ENCODE measurements around the gene ARMC7.

The ARMC7 gene

DNA sequence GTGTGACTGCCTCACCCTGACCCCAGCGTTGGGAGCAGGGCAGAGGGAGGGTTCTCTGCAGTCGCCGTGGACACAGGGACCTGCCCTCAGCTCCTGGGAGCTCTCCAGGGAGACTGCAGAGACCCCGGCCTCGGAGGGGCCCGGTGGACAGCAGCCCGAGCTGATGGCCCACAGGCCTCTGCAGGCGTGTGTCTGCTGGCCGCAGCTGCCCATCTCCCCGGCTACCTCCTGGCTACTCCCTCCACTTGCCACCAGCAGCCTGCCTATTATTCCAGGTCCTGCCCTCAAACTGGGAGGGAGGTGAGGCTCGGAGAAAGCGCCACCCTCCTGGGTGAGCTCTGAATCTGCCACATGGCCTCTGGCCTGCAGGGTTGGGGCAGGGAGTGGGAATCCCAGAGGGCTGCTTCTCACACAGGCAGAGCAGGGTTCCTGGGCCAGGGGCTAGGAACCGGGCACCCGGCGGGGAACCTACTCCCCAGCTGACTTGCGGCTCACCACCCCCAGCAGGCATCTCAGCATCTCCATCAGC lies 14.8 kb upstream of the ARMC7 start:
- DNase-seq (ENCODE audit: low read depth): no peak
- H3K4me3 ChIP-seq (ENCODE audit: low read length): no peak overlapping the region
- TF ChIP-seq, protein P1, sequence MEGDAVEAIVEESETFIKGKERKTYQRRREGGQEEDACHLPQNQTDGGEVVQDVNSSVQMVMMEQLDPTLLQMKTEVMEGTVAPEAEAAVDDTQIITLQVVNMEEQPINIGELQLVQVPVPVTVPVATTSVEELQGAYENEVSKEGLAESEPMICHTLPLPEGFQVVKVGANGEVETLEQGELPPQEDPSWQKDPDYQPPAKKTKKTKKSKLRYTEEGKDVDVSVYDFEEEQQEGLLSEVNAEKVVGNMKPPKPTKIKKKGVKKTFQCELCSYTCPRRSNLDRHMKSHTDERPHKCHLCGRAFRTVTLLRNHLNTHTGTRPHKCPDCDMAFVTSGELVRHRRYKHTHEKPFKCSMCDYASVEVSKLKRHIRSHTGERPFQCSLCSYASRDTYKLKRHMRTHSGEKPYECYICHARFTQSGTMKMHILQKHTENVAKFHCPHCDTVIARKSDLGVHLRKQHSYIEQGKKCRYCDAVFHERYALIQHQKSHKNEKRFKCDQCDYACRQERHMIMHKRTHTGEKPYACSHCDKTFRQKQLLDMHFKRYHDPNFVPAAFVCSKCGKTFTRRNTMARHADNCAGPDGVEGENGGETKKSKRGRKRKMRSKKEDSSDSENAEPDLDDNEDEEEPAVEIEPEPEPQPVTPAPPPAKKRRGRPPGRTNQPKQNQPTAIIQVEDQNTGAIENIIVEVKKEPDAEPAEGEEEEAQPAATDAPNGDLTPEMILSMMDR (conservative IDR thresholded peaks at IDR 0.05; ENCODE audit: low read length): no peak

DNA sequence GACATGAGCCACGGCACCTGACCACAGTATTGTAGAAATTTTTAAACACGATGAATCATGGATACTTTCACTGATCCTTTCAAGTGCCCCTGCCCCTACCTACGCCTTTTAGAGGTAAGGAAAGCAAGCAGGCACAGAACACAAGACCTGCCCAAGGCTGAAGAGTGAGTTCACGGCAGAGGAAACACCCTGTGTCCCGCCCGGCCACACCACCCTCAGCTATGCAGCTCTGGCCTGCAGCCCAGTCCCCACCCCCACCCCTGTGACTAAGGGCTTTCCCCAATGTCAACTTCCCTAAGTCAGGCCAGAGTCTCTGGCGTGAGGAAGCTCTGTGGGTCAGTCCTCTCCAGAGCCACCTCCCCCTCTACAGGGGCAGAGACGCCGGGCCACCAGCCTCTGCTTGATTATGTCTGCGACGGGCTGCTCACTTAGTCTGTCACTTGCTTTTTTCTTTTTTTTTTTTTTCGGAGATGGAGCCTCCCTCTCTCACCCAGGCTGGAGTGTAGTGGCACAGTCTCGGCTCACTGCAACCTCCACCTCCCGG lies 13.6 kb upstream of the ARMC7 start:
- H3K4me3 ChIP-seq (ENCODE audit: low read length): no peak overlapping the region
- TF ChIP-seq, protein P1 (conservative IDR thresholded peaks at IDR 0.05; ENCODE audit: low read length): no peak
- DNase-seq (ENCODE audit: low read depth): peak; percentile 72

DNA sequence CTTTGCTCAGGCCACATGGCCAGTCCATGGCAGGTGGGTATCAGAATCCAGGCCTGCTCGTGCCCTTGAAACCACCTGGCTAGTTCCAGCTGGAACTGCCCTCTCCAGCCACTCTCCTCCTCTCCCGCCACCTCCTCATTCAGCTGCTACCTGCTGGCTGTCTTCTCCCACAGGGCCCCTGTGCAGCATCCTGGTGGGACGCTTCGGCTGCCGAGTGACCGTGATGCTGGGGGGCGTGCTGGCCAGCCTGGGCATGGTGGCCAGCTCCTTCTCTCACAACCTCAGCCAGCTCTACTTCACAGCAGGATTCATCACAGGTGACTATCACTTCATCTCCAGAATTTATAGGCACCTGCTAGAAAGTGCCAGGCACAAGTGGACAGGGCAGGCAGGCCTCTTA lies 11.9 kb upstream of the ARMC7 start:
- no peak overlapping the region for H3K4me3 ChIP-seq (ENCODE audit: low read length)
- DNase-seq (ENCODE audit: low read depth): no peak
- TF ChIP-seq, protein P1 (conservative IDR thresholded peaks at IDR 0.05; ENCODE audit: low read length): no peak

DNA sequence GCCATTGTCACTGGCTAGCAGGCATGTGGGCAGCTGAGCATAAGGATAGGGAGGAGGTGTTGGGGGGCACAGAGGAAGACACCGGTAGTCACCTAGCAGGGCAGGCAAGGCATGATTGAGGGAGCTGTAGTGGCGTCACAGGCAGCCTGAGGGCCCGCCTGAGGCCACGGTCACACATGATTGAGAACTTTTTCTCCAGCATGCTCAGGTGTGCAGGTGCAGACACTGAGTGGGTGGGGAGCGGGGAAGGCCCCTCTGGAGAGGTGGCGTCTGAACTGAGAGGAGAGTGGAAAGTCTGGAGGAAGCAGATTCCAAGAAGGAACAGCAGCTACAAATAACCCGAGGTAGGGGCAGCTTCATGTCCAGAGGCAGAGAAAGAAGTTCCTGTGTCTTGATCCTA lies 10.9 kb upstream of the ARMC7 start:
- TF ChIP-seq, protein P1 (conservative IDR thresholded peaks at IDR 0.05; ENCODE audit: low read length): no peak
- no peak for DNase-seq (ENCODE audit: low read depth)
- no peak overlapping the region for H3K4me3 ChIP-seq (ENCODE audit: low read length)

DNA sequence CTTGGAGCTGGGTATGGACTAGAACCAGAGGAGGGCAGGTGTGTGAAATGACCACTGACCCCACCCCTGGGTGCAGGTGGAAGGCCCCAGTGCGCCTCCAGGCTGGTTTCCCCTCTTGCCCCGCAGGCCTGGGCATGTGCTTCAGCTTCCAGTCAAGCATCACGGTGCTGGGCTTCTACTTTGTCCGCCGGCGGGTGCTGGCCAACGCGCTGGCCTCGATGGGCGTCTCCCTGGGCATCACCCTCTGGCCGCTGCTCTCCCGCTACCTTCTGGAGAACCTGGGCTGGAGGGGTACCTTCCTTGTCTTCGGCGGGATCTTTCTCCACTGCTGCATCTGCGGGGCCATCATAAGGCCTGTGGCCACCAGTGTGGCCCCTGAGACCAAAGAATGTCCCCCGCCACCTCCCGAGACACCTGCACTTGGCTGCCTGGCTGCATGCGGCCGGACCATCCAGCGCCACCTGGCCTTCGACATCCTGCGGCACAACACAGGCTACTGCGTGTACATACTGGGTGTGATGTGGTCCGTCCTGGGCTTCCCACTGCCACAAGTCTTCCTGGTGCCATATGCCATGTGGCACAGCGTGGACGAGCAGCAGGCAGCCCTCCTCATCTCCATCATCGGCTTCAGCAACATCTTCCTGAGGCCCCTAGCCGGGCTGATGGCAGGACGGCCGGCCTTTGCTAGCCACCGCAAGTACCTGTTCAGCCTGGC lies 9.7 kb upstream of the ARMC7 start:
- TF ChIP-seq, protein P1 (conservative IDR thresholded peaks at IDR 0.05; ENCODE audit: low read length): no peak
- H3K4me3 ChIP-seq (ENCODE audit: low read length): no peak overlapping the region
- DNase-seq (ENCODE audit: low read depth): no peak

DNA sequence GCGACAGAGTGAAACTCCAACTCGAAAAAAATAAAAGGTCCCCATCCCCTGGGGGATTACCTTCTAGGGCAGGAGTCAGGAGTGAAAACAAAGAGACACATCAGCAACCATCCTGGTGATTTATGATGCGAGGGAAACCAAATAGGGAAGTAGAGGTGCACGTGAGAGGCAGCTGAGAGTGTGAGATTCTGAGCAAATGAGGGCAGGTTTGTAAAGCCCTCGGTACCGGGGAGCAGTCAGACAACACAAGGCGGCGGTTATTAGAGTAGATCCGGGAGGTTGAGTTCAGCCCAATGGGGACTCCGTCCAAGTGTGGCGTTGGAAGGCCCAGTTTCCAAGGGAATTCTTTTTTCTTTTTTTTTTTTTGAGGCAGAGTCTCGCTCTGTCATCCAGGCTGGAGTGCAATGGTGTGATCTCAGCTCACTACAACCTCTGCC lies 7.4 kb upstream of the ARMC7 start:
- TF ChIP-seq, protein P1 (conservative IDR thresholded peaks at IDR 0.05; ENCODE audit: low read length): no peak
- DNase-seq (ENCODE audit: low read depth): no peak
- H3K4me3 ChIP-seq (ENCODE audit: low read length): no peak overlapping the region
